WI38 (cell line): ENCODE results near the gene NEAT1.

Experiments used
- H3K4me3 ChIP-seq: 2 replicates; pipeline ENCODE4 v1.5.1; 2011; ENCODE audit warnings: low read depth, mild to moderate bottlenecking, control low read depth, low read length
- TF ChIP-seq, protein P1 (sequence below): IDR thresholded peaks from 2 replicates; pipeline ENCODE4 v1.5.1; 2012; ENCODE audit warnings: low read depth, mild to moderate bottlenecking, control low read depth, low read length

NEAT1 gene

DNA sequence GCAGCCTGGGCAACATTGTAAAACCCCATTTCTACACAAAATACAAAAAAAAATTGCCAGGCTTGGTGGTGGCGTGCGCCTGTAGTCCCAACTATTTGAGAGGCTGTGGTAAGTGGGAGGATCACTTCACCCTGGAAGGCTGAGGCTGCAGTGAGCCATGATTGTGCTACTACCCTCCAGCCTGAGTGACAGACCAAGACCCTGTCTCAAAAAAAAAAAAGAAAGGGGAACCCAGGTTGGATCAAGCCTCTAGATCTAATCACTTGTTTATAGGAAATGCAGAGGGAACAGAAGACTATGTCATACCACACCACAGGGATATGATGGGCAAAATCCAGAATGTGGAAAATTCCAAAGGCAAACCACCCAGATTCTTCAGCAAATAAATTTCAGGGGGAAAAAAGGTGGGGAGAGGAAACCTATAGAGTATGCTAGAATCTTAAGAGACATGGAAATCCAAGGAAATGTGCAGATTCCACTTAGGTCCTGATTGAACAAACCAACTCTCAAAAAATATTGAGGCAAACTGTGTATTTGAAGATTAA lies 59.8 kb downstream of the NEAT1 start:
- TF ChIP-seq, protein P1, sequence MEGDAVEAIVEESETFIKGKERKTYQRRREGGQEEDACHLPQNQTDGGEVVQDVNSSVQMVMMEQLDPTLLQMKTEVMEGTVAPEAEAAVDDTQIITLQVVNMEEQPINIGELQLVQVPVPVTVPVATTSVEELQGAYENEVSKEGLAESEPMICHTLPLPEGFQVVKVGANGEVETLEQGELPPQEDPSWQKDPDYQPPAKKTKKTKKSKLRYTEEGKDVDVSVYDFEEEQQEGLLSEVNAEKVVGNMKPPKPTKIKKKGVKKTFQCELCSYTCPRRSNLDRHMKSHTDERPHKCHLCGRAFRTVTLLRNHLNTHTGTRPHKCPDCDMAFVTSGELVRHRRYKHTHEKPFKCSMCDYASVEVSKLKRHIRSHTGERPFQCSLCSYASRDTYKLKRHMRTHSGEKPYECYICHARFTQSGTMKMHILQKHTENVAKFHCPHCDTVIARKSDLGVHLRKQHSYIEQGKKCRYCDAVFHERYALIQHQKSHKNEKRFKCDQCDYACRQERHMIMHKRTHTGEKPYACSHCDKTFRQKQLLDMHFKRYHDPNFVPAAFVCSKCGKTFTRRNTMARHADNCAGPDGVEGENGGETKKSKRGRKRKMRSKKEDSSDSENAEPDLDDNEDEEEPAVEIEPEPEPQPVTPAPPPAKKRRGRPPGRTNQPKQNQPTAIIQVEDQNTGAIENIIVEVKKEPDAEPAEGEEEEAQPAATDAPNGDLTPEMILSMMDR, result no peak
- no peak overlapping the region for H3K4me3 ChIP-seq

DNA sequence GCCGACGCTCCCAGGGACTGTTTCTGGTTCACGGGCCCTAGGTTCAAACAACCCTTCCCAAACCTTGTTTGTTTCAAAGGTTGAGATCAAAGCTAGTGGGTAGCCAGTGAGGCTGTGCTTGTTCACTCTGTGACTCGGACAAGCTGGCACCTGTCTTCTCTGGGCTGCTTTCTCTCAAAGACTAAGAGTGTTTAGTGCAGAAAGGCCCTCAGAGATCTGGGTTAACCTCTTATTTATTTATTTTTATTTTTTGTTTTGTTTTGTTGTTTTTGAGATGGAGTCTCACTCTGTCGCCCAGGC lies 63.3 kb downstream of the NEAT1 start:
- no peak overlapping the region for H3K4me3 ChIP-seq
- TF ChIP-seq, protein P1, result no peak

DNA sequence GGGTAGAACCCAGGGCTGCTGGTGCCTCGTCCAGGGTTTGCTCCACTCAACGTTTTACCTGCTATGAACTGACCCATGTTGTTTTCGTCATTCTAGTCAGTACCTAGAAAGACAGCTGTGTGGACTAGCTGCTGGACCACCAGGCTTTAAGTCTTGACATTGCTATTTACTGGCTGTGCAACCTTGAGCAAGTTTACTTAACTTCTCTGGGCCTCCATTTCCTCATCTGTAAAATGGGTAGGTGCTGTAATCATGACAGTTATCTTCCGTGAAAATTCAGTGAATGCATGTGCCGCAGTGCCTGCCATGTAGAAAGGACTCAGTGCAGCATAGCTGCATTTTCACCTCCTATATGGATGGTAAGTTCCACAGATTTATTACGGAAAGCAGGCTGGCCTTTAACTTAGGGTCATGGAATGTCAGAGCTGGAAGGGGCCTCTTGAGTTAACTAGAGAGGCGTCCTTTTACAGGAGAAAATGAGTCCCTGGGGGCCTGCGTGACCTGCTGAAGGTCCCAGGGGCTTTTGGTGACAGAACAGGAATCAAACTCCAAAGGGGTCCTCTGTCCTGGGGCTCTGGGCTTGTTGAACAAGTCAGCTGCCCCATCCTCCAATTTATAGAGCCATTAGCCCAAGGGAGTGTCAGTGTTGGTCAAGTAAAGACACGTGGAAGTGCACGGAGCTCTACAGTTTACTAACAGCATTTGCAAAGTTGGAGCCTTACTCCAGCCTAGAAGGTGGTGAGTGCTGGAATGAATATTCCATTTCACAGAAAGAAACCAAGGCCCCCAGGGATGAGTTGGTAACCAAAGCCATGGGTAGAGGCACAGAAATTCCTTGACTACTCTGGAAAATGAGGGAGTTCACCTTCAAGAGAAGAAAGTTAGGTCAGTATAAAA lies 64.2 kb downstream of the NEAT1 start:
- TF ChIP-seq, protein P1, result no peak
- H3K4me3 ChIP-seq, result no peak overlapping the region

DNA sequence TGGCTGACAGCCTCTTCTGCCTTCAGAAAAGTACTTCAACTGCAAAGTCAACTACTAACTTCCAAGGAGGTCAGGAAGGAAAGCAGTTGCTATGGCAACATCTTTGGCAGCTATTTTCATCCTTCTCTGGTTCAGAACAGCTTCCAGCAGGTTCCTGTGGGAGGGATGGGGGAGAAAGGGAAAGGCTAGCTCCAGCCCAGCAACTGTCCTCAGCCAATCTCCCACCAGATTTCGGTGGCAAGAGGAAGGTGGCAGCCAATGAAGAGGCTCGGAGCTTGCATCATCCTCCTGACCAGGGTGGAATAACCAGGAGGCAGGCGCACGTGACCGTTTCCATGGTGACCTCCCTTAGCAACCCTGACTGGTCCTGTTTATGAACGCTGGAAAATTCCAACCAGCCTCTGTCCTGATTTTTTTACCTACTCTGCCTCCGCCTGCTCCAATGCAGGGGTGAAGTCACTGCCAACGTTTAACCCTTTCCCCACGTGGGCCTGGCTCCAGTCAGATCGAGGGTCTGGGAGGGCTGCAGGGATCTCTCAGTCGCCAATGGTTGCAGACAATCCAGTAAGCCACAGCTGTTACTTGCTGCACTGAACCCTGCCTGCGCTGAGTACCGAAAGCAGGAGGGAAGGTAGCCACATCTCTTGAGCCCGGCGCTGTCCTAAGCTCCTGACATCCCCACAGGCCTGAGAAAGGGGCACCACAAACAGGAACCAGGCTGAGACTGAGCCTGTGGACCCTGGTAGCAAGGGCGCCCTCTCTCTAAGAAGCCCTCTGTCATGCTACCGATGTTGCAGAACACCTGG lies 65.1 kb downstream of the NEAT1 start:
- TF ChIP-seq, protein P1, result no peak
- H3K4me3 ChIP-seq, result peak overlapping the region; percentile 5; the same call in 1 of the 2 replicates

DNA sequence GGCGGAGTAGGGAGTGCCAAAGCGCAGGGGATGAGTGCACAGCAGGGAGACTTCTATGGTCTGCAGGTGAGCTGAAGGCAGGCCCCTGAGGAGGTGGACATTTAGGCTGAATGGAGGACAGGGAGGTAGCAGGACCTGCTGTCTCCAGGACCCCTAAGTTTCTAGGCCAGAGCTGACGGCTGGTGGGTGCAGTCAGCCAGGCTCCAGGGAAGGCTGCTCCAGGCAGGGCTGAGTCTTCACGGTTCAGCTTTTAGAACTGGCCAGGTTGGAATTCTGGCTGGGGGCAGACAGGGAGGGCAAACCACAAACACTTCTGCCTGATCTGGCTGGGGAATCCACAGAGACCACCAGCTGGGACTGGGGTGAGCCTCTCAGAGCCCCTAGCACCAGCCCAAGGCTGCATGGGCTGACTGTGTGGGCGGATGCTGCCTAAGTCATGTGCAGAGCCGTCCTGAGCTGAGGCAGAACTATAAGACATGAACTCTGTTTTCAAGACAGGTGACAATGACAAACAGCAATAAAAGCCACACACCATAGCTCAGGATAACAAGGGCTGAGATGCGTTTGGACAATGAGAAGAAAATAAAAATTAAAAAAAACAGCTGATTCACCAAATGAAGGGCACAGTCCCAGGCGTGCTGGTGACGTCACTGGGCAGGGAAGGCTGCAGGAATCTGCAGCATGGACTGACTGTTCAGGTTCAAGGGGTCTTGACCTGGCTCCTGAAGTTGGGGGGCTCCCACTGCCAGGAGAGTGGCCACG lies 65.9 kb downstream of the NEAT1 start:
- H3K4me3 ChIP-seq, result no peak overlapping the region
- TF ChIP-seq, protein P1, result no peak

GRCh38 chr11:65489035-65489705 lies 66.6 kb downstream of the NEAT1 start:
- H3K4me3 ChIP-seq, result no peak overlapping the region
- TF ChIP-seq, protein P1, result no peak
